ENCODE measurements around the gene RNASE4.
"Not testable (repeated sequence)": the region's sequence is repeated elsewhere in the genome, so short reads cannot be mapped to it uniquely, and the experiment has no call there.

Gene RNASE4, protein sequence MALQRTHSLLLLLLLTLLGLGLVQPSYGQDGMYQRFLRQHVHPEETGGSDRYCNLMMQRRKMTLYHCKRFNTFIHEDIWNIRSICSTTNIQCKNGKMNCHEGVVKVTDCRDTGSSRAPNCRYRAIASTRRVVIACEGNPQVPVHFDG

DNA sequence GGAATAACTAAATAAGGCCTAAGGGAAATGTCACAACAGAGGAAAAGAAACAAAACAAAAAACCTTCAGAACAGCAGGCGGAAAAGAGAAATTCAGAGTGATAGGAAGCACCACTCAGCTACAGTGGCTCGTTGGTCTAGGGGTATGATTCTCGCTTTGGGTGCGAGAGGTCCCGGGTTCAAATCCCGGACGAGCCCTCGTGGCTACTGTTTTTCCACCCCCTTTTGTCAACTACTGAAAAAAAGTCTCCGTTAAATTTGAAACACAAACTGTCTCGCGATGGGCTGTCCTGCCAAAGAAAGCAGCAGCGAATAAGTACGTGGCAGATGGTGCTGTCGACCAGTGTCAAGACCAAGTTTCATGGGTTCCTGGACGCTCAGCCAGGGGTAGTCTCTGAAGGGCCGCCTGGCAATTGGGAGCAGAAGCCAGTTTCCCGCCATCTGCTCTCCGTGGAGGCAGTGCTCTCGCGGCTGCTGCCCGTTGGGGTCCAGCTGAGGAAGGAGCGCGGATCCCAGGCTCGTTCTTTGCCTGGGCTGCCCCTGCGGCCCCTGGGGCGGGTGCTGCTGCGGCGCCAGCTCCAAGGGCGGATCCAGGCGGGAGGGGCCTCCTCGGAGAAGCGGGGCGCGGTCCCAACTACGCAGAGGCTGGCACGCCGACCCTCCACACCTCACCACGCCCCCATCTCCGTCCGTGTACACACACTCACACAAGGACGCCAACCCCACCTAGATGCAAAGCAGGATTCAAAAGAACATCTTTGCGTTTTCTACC is at the start of gene RNASE4:
Gene RNASE4 (plus strand): TSS at position 670 of the 771 bp plus-strand sequence. CDS start 14,812 bp downstream, outside the sequence.
- peak; percentile 91 to 95 for DNase-seq
- TF ChIP-seq CTCF (IDR thresholded peaks at IDR 0.05): peak in 1 of 2 experiments; percentile 13
- peak within 1 kb of the TSS; percentile 99 for H3K27ac ChIP-seq
- no peaks in the 10 kb centered on the region for H3K27me3 ChIP-seq
- no peaks in the 10 kb centered on the region for H3K36me3 ChIP-seq
- H3K4me3 ChIP-seq: peak within 1 kb of the TSS; percentile 76 to 81
- intact Hi-C loops (cut with DNase I; ENCODE audit: low total_unique reads): loop anchor here (2.0 to 10.0 kb wide), 7 partner anchors 71 to 753 kb away; partner anchors contain the start of genes PNP, TEP1 and TMEM253
- H3K4me1 ChIP-seq: peaks cover 0 to 47% (median 26%) of the 10 kb centered on the region in 4 donors
- no peaks in the 10 kb centered on the region for H3K9me3 ChIP-seq

GRCh38 chr14:20641591-20641990 is 42.8 kb upstream of the RNASE4 start, which contains the start of gene OR6S1:
Gene OR6S1, minus strand, starts transcription at chr14:20641691. Its CDS starts 0 bp downstream, at chr14:20641691.
- DNase-seq: no peak
- Histone ChIP-seq H3K27ac (no peak within 1 kb of the TSS), H3K9me3 (no peaks in the 10 kb centered on the region), H3K27me3 (peaks cover 0 to 26% of the 10 kb centered on the region in 2 donors), H3K36me3 (no peaks in the 10 kb centered on the region), H3K4me1 (no peaks in the 10 kb centered on the region), H3K4me3 (no peak within 1 kb of the TSS)
- TF ChIP-seq CTCF (IDR thresholded peaks at IDR 0.05): no peak
- intact Hi-C loops (cut with DNase I; ENCODE audit: low total_unique reads): no loop called here

DNA sequence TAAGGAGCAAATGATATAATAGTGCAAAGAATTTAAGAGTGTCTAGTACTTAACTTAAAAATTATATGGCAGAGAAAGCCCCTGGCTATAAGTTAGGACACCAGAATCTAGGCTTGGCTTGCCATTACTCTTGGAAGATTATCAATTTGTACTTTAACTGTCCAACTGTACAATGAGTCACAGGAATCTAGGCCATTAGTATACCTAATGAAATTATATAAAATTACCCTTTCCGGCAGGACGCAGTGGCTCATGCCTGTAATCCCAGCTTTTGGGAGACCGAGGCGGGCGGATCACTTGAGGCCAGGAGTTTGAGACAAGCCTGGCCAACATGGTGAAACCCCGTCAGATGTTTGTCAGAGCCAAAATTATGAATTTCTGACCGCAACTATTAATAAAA is 42.2 kb upstream of the RNASE4 start:
- intact Hi-C loops (cut with DNase I; ENCODE audit: low total_unique reads): no loop called here
- Histone ChIP-seq H3K4me3 (no peak overlapping the region), H3K27me3 (peaks cover 0 to 29% of the 10 kb centered on the region in 2 donors), H3K9me3 (no peaks in the 10 kb centered on the region), H3K27ac (no peak overlapping the region), H3K36me3 (no peaks in the 10 kb centered on the region), H3K4me1 (no peaks in the 10 kb centered on the region)
- no peak for DNase-seq
- TF ChIP-seq CTCF (IDR thresholded peaks at IDR 0.05): no peak

- H3K27me3 ChIP-seq: peaks cover 0 to 32% of the 10 kb centered on the region in 2 donors
- DNase-seq; H3K27ac ChIP-seq; H3K9me3 ChIP-seq; H3K4me3 ChIP-seq; H3K4me1 ChIP-seq; H3K36me3 ChIP-seq; intact Hi-C loops (cut with DNase I; ENCODE audit: low total_unique reads): not testable (repeated sequence)
These were observed 41.6 kb upstream of the RNASE4 start for GRCh38 chr14:20642755-20643154.

DNA sequence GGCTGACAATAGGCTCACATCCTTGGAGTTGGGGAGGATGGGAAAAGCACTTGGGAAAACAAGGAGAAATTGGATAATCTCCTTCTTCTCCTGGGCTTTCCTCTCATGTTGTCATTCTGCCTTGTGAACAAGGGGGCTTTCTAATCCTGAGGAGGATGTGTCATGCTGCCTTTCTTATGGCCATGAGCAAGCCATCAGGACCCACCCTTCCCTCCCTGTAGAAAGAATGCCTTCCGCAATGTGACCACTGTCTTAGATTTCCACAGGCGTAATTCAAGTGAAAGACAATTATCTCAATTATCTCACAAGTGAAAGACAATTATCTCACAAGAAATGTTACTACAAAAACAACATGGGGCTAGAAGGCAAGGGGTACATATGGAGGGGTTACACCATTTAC is 39.8 kb upstream of the RNASE4 start:
- Histone ChIP-seq H3K36me3 (no peaks in the 10 kb centered on the region), H3K27ac (no peak overlapping the region), H3K4me1 (no peaks in the 10 kb centered on the region), H3K4me3 (no peak overlapping the region), H3K27me3 (peaks cover 0 to 35% of the 10 kb centered on the region in 2 donors), H3K9me3 (no peaks in the 10 kb centered on the region)
- DNase-seq: no peak
- TF ChIP-seq CTCF (IDR thresholded peaks at IDR 0.05): no peak
- intact Hi-C loops (cut with DNase I; ENCODE audit: low total_unique reads): no loop called here

DNA sequence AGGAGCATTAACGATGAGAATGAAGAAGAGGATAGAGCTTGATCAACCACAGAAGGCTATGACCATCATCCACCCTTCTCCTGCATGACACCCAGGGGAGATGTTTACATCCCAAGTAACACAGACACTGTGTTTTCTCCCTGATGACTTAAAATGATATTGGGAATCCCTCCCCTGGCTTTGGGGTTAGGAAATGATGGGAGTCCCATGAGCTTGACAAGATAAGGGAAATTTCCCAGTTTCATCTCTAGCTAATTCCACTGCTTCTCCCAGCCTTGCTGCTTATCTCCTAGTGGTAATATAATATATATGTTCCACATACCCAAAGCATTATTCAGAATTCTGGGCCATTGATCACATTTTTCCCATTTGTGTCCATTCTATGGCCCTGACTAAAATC is 38.9 kb upstream of the RNASE4 start:
- H3K4me1 ChIP-seq: no peaks in the 10 kb centered on the region
- intact Hi-C loops (cut with DNase I; ENCODE audit: low total_unique reads): no loop called here
- no peak overlapping the region for H3K4me3 ChIP-seq
- H3K27ac ChIP-seq: no peak overlapping the region
- no peaks in the 10 kb centered on the region for H3K9me3 ChIP-seq
- no peaks in the 10 kb centered on the region for H3K36me3 ChIP-seq
- H3K27me3 ChIP-seq: peaks cover 0 to 43% of the 10 kb centered on the region in 2 donors
- no peak for DNase-seq
- TF ChIP-seq CTCF (IDR thresholded peaks at IDR 0.05): no peak
